Left renal cortex interstitium (tissue), 4 donors: ENCODE measurements around the gene EXOC3L1. TPM values are rescaled to one million over a fixed set of nuclear protein-coding genes. Genes with fewer than 3 reads are reported as not detected.

ENCODE experiments used
- DNase-seq, 4 donors: peaks; one replicate each; pipeline ENCODE4 v3.0.0-alpha.2; 2013; ENCODE audit warnings: low read depth in 4 of 4, low spot score in 2 of 4, missing footprints in 1 of 4
- polyA plus RNA-seq, 4 donors: library from polyadenylated mRNA; unstranded; fragments of 120-200 nt; gene quantifications; one replicate each; pipeline ENCODE4 v1.2.1, GENCODE V29; 2013; ENCODE audit not compliant: insufficient read length in 4 of 4

The EXOC3L1 gene
- polyA plus RNA-seq, 4 donors = 4.9 to 7.8 (median 6.7) TPM

DNA sequence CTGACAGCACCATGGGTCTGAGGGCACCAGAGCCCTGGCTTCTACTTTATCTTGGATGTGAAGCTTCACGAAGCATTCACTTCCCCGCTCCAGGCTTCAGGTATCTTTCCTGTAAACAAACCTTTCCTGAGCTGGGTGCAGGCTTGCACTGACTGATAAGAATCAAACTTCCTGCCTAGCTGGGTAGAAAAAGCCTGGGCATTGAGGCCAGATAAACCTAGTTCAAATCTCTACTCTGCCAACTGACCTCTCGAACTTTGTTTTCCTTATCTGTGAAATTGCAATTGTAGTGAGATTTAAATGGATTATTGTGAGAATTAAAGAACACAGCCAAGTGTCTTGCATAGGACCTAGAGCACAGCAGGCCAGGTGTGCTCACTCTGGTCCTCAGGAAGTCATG is 34.1 kb upstream of the EXOC3L1 start:
- no peak for DNase-seq

DNA sequence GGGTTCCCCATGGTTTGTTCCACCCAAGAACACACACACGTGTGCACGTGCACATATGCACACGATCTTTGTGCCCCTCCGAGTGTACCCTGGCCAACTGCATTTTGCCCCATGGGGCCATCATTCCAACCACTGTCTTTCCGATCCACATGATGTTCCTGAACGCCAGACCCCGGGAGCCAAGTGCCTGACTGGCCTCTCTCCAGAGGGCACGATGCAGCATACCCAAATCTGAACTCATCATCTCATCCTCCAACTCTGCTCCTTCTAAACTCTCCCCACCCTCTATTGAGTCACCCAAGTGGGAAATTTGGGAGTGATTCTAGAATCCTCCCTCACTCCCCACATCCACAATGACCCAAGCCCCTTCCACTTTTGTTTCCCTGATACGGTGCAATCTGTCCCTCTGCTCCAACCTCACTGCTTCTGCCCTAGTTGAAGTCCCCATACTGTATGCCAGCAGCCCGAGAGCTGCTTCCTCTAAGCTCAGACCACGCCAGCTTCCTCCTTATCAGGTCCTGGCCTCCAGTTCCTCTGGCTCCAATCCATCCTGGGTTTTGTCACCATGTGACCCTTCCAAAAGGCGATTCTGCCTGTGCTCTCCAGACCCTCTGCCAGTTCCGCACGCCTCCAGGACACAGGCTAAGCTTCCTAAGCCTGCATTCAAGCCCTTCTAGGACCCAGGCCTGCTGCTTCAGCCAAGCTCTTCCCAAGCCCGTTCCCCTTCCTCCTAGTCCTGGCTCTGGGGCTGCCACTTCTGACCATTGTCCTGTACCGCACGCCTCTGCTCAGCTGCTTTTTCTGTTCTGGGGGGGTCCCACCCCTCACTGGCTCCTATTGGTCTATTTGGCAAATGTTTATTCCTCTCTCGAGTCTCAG is 26.9 kb upstream of the EXOC3L1 start:
- no peak for DNase-seq

DNA sequence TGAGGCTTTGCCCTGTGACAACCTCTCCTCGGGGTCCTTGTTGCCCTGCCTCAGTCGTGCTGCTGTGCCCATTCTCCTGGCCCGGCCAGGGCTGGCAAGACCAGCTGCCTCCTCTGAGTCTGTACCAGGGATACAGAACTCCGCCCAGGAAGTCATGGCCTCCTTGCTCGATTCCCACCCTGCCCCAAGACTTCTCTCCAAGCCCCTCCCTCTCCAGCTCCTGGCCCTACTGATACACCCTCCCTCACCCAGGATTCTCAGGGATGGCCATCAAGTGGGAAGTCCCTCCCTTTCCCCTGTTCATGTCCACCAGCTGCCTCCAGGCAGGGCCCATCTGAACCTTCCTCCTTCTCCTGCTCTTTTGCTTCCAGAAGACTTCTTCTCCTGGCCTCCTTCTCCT is 25.8 kb upstream of the EXOC3L1 start:
- no peak for DNase-seq

DNA sequence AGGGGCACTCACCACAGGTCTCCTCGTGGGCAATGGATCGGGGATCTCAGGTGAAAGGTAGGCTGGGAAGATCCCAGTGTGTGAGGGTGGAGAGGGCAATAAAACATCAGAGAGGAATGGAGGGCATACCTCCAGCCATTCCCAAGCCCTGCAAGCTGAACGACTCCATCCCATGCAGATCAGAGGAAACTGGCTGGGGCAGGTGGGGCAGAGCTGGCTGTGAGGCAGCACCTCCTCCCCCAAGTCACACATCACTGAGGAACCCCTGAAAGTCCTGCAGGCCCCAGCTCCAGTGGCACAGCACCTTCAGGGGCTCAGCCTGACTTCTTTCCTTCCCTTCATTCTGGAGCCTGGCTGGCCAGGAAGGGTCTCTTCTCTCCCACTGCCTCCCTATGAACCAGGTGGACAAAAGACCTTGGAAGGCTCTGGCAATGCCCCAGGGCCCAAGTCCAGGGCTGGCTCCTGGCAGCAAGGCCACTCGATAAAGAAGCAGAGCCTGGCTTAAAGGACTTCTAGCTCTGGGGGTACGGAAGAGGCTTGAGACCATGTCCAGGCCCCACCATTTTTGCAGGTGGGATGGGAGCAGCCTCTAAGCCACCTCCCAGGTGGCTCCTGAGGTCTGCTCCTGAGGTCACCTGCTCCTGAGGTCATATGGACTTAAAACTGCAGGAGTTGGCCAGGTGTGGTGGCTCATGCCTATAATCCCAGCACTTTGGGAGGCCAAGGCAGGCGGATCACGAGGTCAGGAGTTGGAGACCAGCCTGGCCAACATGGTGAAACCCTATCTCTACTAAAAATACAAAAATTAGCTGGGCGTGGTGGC is 23.5 kb upstream of the EXOC3L1 start:
- DNase-seq = no peak

DNA sequence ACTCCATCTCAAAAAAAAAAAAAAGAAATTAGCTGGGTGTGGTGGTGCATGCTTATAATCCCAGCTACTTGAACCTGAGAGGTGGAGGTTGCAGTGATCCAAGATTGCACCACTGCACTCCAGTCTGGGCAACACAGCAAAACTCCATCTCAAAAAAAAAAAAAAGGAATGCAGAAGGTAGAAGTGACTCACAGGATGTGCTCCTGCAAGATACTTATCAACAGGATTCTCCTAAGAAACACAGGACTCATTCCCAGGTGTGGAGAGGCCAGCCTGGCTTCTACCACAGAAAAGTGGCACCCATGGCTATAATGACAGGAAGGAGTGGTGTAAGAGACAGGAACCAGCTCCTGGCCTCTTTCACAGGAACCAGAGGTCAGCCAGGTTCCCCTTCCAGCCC is 22.8 kb upstream of the EXOC3L1 start:
- DNase-seq = no peak

DNA sequence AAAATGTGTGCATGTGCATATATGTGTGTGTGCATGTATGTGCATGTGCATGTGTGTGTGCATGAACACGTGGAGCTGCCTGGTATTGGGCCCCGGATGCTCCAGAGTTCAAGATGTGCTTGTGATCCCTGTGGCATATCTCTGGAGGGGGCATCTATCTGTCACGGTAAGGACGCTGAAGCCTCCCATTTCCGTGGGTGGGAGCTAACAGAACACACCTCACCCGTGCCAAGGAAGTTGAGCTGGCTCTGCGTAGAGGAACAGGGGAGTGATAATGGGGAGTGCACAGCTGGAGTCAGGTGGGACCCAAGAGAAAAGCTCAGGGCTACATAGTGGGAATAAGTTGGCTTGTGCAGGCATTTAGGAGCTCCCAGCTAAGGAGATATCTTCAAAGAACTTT is 21.7 kb upstream of the EXOC3L1 start:
- DNase-seq = no peak

DNA sequence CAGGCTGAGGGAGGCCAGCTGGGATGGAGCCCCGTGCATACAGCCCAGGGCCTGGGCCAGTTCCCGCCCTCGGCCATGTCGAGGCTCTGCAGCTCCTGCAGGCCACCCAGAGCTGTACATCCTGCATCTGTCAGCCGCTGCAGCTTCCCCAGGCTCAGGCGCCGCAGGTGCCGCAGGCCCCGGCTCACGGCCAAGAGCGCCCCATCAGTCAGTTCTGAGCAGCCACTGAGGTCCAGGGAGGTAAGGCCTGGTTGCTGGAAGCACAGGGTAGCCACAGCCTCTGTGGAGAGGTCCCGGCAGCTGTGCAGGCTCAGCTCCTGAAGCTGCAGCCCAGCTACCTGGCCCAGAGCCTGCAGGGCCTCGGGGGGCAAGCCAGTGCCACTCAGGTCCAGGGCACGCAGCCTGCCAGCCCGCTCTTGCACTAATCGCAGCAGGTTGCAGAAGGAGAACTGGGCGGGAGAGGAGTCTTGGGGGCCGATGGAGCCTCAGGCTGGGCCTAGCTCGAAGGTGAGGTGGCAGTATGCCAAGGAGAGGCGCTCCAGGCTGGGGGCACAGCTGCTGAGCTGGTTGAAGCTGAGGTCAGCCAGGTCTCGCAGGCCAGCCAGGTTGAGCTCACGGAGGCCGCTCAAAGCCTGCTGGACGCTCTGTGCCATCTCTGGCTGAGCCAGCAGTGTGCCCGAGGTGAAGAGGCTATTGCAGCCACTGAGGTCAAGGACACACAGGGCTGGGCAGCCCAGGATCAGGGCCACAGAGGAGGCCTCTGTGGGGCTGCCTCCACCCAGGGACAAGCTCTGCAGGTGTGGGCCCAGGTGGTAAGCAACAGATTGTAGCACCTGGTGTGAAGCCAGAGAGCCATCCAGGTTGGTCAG is 20.4 kb upstream of the EXOC3L1 start:
- DNase-seq = no peak

DNA sequence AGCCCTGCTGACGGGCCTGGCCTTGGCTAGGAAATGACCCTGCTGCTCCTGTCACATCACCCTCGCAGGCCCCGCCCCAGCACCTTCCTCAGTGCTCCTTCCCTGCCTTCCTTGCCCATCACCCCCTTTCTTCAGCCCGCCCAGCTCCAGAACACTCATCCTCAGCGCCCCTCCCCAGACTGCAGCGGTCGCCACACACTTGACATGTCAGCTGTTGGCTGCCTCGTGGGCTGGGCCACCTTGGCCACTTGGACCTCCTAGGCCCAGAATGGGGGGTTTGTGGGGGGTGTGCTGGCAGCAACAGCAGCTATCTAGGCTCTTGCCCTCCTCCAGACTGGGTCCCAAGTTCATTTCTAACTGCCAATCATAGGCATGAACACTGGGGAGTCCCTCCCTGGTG is 19.6 kb upstream of the EXOC3L1 start:
- no peak for DNase-seq

DNA sequence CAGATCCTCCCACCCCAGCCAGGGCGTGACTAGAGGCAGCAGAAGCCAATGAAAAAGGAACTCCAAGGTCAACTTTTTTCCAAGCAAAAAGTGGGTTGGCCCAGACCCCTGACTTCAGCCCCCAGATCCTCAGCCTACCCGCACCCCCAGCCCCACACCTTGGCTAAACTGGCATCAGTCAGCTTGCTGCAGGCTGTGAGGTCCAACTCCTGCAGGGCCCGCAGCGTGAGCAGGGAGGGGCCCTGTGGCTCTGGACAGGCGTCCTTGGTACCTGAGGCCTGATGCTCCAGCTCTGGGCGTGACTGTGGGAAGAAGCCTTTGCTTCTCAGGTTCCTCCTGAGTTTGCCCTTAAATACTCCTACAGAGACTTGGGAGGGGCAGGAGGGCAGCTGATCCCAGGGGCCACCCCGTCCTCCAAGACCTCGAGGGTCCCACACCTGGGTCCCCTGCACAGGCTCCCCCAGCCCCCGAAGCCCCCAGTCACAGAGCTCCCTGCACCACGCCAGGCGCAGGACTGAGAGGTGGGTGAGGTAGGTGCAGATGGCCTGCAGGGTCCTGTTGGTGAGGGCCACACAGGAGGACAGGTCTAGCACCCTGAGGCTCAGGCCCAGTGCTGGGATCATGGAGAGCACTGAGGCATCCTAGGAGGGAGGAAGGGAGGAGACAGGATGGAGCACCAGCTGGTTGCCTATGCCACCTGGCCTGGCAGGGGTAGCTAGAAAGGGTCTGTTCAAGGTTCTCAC is 18.4 kb upstream of the EXOC3L1 start:
- no peak for DNase-seq

DNA sequence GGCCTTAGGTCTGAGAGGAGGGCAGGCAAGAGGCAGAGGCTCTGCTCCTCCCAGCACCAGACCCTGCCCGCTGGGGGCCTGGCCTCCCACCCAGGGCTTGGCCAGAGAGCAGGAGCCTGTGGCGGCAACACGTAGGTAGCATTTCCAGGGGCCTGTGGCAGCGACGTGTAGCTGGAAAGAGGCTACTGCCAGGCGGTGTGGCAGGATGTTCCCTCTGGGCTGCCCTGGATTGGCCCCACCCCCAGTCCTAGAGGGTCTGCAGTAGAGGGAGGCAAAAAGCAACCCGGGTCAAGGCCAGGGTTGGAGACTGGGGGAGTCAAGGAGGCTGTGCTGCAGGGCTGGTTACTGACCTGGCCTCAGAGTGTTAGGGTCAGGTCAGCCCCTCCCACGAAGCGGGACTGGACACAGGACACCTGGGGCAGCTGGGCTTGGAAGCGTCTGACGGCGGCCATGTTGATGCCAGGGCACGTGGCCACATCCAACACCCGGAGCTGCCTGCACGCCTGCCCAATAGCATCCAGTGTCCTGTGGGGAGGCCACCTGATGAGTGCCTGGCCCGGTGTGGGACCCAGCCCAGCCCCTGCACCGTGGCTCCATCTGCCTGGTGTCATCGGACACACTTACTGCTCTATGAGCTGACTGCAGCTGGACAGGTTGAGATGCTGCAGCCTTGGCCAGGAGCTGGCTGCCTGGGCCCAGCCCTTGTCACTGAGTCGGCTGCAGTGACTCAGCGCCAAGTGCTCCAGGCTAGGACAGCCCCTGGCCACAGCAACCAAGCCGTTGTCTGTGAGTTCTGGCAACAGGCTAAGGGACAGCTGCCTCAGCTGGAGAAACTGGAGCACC is 17.5 kb upstream of the EXOC3L1 start:
- DNase-seq = no peak

DNA sequence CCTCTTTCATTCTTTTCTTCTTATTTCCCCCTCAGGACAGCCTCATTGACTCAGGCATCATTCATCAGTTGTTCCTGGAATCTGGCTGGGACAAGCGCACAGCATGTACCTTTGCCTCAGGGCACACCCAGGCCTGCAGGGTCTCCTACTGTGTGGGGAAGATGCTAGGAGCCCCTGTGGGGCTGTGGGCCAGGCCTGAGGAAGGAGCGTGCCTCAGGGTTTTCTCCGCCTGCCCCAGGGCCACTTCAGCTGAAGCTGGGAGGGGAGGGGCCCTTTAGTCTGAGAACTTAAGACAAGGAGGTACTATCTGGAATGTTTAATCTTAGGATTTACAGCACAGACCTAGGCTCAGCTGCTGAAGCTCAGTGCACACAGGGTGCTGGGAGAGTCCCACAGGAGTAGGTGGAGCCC is 16.9 kb upstream of the EXOC3L1 start:
- DNase-seq = no peak

DNA sequence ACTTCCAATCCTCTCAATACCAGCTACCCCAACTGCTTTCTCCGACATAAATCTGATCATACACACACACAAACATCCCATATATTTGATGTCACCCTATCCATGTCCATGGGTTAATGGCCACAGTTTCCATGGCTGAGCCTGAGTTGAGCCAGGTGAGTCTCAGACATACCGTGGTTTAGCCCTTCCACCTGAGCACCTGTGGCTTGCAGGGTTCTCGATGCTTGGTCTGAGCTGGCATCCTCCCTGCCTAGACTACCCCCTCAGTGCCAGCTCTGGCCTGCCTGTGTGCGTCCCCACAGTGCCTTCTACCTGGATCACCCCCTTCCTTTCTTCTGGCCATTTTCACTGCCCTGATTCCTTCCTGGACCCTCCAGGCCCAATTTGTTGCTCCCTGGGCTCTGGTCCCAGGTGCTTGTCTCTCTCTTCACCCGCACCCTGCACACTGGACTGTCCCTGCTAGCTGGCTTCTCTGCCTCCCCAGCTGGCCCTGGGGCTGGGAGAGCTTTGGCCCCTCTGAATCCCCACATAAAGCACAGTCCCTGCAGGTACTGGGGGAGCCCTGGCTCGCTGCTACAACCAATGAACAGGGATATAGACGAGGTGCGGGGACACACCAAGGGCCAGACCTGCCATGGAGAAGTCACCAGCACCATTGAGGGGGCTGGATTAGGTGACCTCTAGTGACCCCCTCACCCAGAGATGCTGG is 16.3 kb upstream of the EXOC3L1 start:
- DNase-seq = no peak

DNA sequence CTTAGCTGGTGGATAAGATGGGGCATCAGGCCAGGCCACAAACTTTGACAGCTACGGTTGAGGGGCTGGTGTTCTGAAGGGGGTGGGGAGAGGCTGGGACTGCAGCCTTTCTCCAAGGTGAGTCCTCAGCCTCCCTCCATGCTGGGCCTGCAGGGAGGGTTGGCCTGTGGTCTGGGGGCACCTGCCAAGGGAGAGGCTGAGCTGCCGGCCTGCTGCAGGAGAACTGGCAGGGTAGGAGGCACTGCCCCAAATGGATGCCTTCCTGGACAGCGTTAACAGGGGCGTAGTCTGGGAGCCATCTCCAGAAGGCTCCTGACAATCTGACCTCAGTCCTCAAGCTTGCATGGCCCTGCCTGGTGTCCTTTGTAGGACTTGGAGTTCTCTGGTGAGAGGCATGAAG is 14.1 kb upstream of the EXOC3L1 start:
- no peak for DNase-seq

DNA sequence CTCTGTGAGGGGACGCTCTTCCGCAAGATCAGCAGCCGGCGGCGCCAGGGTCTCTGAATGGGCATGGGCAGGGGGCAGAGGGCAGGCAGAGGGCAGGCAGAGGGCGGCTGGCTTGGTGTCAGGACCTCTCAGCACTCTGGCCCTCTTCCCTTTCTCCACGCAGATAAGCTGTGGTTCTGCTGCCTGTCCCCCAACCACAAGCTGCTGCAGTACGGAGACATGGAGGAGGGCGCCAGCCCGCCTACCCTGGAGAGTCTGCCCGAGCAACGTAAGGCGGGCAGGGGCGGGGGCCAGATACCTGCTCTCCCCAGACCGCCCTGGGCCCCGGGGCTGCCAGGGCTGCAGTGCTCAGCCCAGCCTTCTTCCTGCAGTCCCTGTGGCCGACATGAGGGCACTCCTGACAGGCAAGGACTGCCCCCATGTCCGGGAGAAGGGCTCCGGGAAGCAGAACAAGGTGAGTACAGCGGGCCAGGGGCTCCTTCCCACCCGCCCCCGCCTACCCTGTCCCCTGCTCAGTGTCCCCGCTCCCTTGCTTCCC is 13.1 kb upstream of the EXOC3L1 start:
- no peak for DNase-seq

DNA sequence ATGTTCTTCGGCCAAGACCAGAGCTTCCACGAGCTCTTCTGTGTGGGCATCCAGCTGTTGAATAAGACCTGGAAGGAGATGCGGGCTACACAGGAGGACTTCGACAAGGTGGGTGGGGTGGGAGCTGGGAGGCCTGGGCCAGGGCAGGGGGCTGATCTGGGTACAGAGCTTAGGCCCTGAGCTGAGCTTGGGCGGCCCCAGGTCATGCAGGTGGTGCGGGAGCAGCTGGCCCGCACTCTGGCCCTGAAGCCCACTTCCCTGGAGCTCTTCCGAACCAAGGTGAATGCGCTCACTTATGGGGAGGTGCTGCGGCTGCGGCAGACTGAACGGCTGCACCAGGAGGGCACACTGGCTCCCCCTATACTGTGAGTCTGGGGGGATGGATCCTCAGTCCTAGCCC is 12.5 kb upstream of the EXOC3L1 start:
- no peak for DNase-seq

DNA sequence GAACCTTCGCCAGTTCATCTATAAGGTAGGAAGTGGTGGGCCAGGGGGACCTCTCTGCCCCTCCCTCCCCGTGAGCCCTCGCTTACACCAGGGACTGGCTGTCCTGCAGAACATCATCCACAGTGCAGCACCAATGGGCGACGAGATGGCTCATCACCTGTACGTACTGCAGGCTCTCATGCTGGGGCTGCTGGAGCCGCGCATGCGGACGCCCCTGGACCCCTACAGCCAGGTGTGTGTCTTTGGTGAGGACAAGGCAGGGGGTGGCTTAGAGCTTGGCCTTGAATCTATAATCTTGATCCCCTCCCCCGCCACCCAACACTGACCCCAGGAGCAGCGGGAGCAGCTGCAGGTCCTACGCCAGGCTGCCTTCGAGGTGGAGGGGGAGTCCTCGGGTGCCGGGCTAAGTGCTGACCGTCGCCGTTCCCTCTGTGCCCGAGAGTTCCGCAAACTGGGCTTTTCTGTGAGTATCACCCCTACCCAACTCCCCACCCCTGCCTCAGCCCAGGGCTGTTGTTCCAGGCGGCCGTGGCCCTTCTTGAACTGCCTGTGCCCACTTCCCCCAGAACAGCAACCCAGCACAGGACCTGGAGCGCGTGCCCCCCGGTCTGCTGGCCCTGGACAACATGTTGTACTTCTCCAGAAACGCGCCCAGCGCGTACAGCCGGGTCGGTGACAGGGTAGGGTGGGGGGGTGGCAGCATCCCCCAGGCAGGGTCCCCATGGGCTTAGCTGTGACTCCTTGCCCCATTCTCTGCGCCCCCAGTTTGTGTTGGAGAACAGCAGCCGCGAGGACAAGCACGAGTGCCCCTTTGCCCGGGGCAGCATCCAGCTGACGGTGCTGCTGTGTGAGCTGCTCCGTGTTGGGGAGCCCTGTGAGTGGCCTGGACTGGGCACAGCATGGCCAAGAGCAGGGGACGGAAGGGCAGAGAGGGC is 11.7 kb upstream of the EXOC3L1 start:
- DNase-seq = no peak

DNA sequence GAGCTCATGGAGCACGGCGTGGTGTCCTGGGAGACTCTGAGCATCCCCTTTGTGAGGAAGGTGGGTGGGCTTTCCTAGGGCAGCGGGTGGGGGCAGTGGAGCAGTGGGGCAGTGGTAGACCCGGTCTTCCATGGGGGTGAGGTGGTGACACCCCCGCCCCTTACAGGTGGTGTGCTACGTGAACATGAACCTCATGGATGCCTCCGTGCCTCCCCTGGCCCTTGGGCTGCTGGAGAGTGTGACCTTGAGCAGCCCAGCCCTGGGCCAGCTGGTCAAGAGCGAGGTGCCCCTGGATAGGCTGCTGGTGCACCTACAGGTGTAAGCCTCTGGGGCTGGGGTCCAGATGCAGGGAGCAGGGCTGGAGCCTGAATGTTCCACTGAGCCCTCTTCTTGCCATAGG is 10.6 kb upstream of the EXOC3L1 start:
- no peak for DNase-seq
